Fibroblast of upper back skin (primary cell): ENCODE measurements around the gene TP53AIP1.
"Not testable (repeated sequence)": the region's sequence is repeated elsewhere in the genome, so short reads cannot be mapped to it uniquely, and the experiment has no call there.

Experiments used
- DNase-seq: peaks from one replicate; pipeline ENCODE4 v3.0.0-alpha.2; 2013

Gene TP53AIP1

GRCh38 chr11:128924104-128924503 is 18.6 kb downstream of the TP53AIP1 start:
- DNase-seq, result no peak

- no peak for DNase-seq
Observed at GRCh38 chr11:128921793-128922192, 20.9 kb downstream of the TP53AIP1 start.

- DNase-seq, result no peak
Observed at GRCh38 chr11:128920666-128921065, 22.0 kb downstream of the TP53AIP1 start.

GRCh38 chr11:128919635-128920034 is 23.0 kb downstream of the TP53AIP1 start:
- not testable (repeated sequence) for DNase-seq

GRCh38 chr11:128919216-128919615 is 23.5 kb downstream of the TP53AIP1 start:
- no peak for DNase-seq

- no peak for DNase-seq
Observed at GRCh38 chr11:128917144-128917724, 25.4 kb downstream of the TP53AIP1 start.

GRCh38 chr11:128916681-128917080 is 26.0 kb downstream of the TP53AIP1 start:
- no peak for DNase-seq

GRCh38 chr11:128916037-128916572 is 26.6 kb downstream of the TP53AIP1 start:
- no peak for DNase-seq

GRCh38 chr11:128915149-128915521 is 27.5 kb downstream of the TP53AIP1 start:
- DNase-seq, result no peak

GRCh38 chr11:128914216-128915148 is 28.2 kb downstream of the TP53AIP1 start:
- DNase-seq, result no peak

- DNase-seq, result no peak
Observed at GRCh38 chr11:128913806-128914205, 28.9 kb downstream of the TP53AIP1 start.

- no peak for DNase-seq
Observed at GRCh38 chr11:128911701-128912100, 31.0 kb downstream of the TP53AIP1 start.

GRCh38 chr11:128911239-128911638 is 31.4 kb downstream of the TP53AIP1 start:
- DNase-seq, result no peak

- no peak for DNase-seq
Observed at GRCh38 chr11:128910576-128910975, 32.1 kb downstream of the TP53AIP1 start.

GRCh38 chr11:128909438-128910125 is 33.1 kb downstream of the TP53AIP1 start:
- no peak for DNase-seq

GRCh38 chr11:128908391-128909246 is 34.1 kb downstream of the TP53AIP1 start:
- DNase-seq, result peak; percentile 62

GRCh38 chr11:128907585-128907984 is 35.1 kb downstream of the TP53AIP1 start:
- DNase-seq, result no peak

GRCh38 chr11:128906185-128907050 is 36.3 kb downstream of the TP53AIP1 start:
- no peak for DNase-seq

GRCh38 chr11:128905345-128906184 is 37.1 kb downstream of the TP53AIP1 start:
- no peak for DNase-seq

GRCh38 chr11:128904656-128905344 is 37.9 kb downstream of the TP53AIP1 start:
- DNase-seq, result peak; percentile 89
